DMS53 (cell line): Measurements from ENCODE around the gene PTPRN2.

ENCODE experiments used
- DNase-seq: peaks from one replicate; lab custom pipeline; 2025; lab: John Stamatoyannopoulos, UW

The PTPRN2 gene

GRCh38 chr7:158093156-158093796 is 494.3 kb downstream of the PTPRN2 start:
- no peak for DNase-seq

GRCh38 chr7:158087196-158087595 is 500.4 kb downstream of the PTPRN2 start:
- no peak for DNase-seq

GRCh38 chr7:158085741-158086695 is 501.6 kb downstream of the PTPRN2 start:
- no peak for DNase-seq

GRCh38 chr7:158084555-158084954 is 503.1 kb downstream of the PTPRN2 start:
- no peak for DNase-seq

- DNase-seq = no peak
Measured at GRCh38 chr7:158083526-158084310, 503.9 kb downstream of the PTPRN2 start.

GRCh38 chr7:158082761-158083160 is 504.9 kb downstream of the PTPRN2 start:
- DNase-seq = no peak

GRCh38 chr7:158080899-158081445 is 506.7 kb downstream of the PTPRN2 start:
- no peak for DNase-seq

GRCh38 chr7:158077934-158078910 is 509.4 kb downstream of the PTPRN2 start:
- peak; percentile 83 for DNase-seq

GRCh38 chr7:158077151-158077840 is 510.3 kb downstream of the PTPRN2 start:
- DNase-seq = no peak

GRCh38 chr7:158076656-158077055 is 511.0 kb downstream of the PTPRN2 start:
- no peak for DNase-seq

- no peak for DNase-seq
Measured at GRCh38 chr7:158076215-158076614, 511.4 kb downstream of the PTPRN2 start.

- no peak for DNase-seq
Measured at GRCh38 chr7:158075633-158076001, 512.0 kb downstream of the PTPRN2 start.

- no peak for DNase-seq
Measured at GRCh38 chr7:158074896-158075632, 512.6 kb downstream of the PTPRN2 start.

GRCh38 chr7:158073845-158074840 is 513.5 kb downstream of the PTPRN2 start:
- no peak for DNase-seq

- DNase-seq = no peak
Measured at GRCh38 chr7:158072991-158073730, 514.5 kb downstream of the PTPRN2 start.

- DNase-seq = no peak
Measured at GRCh38 chr7:158070222-158070920, 517.3 kb downstream of the PTPRN2 start.

GRCh38 chr7:158068853-158069252 is 518.8 kb downstream of the PTPRN2 start:
- DNase-seq = no peak
